ENCODE results near the gene PDZRN4. TPM values are rescaled to one million over a fixed set of nuclear protein-coding genes. Genes with fewer than 3 reads are reported as not detected.

The PDZRN4 gene
- total RNA-seq, 2 donors from 2014 or later: 0.52 to 0.99 TPM

- no peaks in the 10 kb centered on the region for H3K27me3 ChIP-seq
- DNase-seq (no peak), ATAC-seq (no peak)
- no peaks in the 10 kb centered on the region for H3K9me3 ChIP-seq
- TF ChIP-seq CTCF (IDR thresholded peaks at IDR 0.05) (no peak), POLR2A (IDR thresholded peaks at IDR 0.05) (no peak)
- 52 to 61% methylated on average over 3 of the region's 3 CpGs for WGBS, 2 donors
- no peaks in the 10 kb centered on the region for H3K4me1 ChIP-seq
- no peaks in the 10 kb centered on the region for H3K36me3 ChIP-seq (replicated peaks in 1 of 2; ENCODE audit: insufficient read depth in 1 of 2, low read depth in 2 of 2)
- no peak overlapping the region for H3K4me3 ChIP-seq
- intact Hi-C loops (cut with DNase I): no loop called here
- H3K27ac ChIP-seq: no peak overlapping the region
These were observed 137.2 kb downstream of the PDZRN4 start for GRCh38 chr12:41325336-41325735.

- no peaks in the 10 kb centered on the region for H3K4me1 ChIP-seq
- ATAC-seq (no peak), DNase-seq (no peak)
- intact Hi-C loops (cut with DNase I): no loop called here
- 40 to 50% methylated on average over 4 of the region's 4 CpGs for WGBS, 2 donors
- H3K27me3 ChIP-seq: no peaks in the 10 kb centered on the region
- TF ChIP-seq POLR2A (IDR thresholded peaks at IDR 0.05) (no peak), CTCF (IDR thresholded peaks at IDR 0.05) (no peak)
- no peaks in the 10 kb centered on the region for H3K9me3 ChIP-seq
- no peaks in the 10 kb centered on the region for H3K36me3 ChIP-seq (replicated peaks in 1 of 2; ENCODE audit: insufficient read depth in 1 of 2, low read depth in 2 of 2)
- H3K27ac ChIP-seq: no peak overlapping the region
- no peak overlapping the region for H3K4me3 ChIP-seq
These were observed 139.2 kb downstream of the PDZRN4 start for GRCh38 chr12:41327096-41327895.

GRCh38 chr12:41333974-41334373, 145.9 kb downstream of the PDZRN4 start:
- ATAC-seq: no peak

GRCh38 chr12:41334390-41334789, 146.3 kb downstream of the PDZRN4 start:
- Histone ChIP-seq H3K27ac (no peak overlapping the region), H3K36me3 (replicated peaks in 1 of 2; ENCODE audit: insufficient read depth in 1 of 2, low read depth in 2 of 2) (no peaks in the 10 kb centered on the region), H3K4me1 (no peaks in the 10 kb centered on the region), H3K27me3 (no peaks in the 10 kb centered on the region), H3K4me3 (no peak overlapping the region), H3K9me3 (no peaks in the 10 kb centered on the region)
- intact Hi-C loops (cut with DNase I): no loop called here
- WGBS, 2 donors: 15 to 21% methylated on average over 1 of the region's 1 CpG
- DNase-seq (no peak), ATAC-seq (no peak)
- TF ChIP-seq CTCF (IDR thresholded peaks at IDR 0.05): no peak
- TF ChIP-seq POLR2A (IDR thresholded peaks at IDR 0.05): no peak

More at GRCh38 chr12:41333974-41334373, 145.9 kb downstream of the PDZRN4 start:
- no peaks in the 10 kb centered on the region for H3K9me3 ChIP-seq
- H3K36me3 ChIP-seq (replicated peaks in 1 of 2; ENCODE audit: insufficient read depth in 1 of 2, low read depth in 2 of 2): no peaks in the 10 kb centered on the region
- H3K27me3 ChIP-seq: no peaks in the 10 kb centered on the region
- TF ChIP-seq POLR2A (IDR thresholded peaks at IDR 0.05) (no peak), CTCF (IDR thresholded peaks at IDR 0.05) (no peak)
- no peak overlapping the region for H3K4me3 ChIP-seq
- no peaks in the 10 kb centered on the region for H3K4me1 ChIP-seq
- H3K27ac ChIP-seq: no peak overlapping the region
- DNase-seq: no peak
- WGBS, 2 donors: 40 to 52% methylated on average over 1 of the region's 1 CpG
- intact Hi-C loops (cut with DNase I): no loop called here

GRCh38 chr12:41336041-41336549, 148.0 kb downstream of the PDZRN4 start:
- DNase-seq: no peak
- no peak overlapping the region for H3K4me3 ChIP-seq
- intact Hi-C loops (cut with DNase I): no loop called here
- no peaks in the 10 kb centered on the region for H3K4me1 ChIP-seq
- no peak overlapping the region for H3K27ac ChIP-seq
- H3K27me3 ChIP-seq: no peaks in the 10 kb centered on the region
- TF ChIP-seq POLR2A (IDR thresholded peaks at IDR 0.05): no peak
- no peak for TF ChIP-seq CTCF (IDR thresholded peaks at IDR 0.05)
- no peaks in the 10 kb centered on the region for H3K9me3 ChIP-seq
- WGBS, 2 donors: 28 to 48% methylated on average over 3 of the region's 3 CpGs
- no peak for ATAC-seq
- H3K36me3 ChIP-seq (replicated peaks in 1 of 2; ENCODE audit: insufficient read depth in 1 of 2, low read depth in 2 of 2): no peaks in the 10 kb centered on the region
